ENCODE data around the gene SLC38A2.

GRCh38 chr12:46382964-46383653 is 10.5 kb upstream of the SLC38A2 start:
- TF ChIP-seq CTCF (conservative IDR thresholded peaks at IDR 0.05; ENCODE audit: low read length) (peak; percentile 61), EZH2phosphoT487 (IDR thresholded peaks at IDR 0.05; ENCODE audit: borderline replicate concordance, low read depth, low read length) (no peak)
